HepG2 (cell line): Measurements from ENCODE around the gene GNAS-AS1. TPM values are rescaled to one million over a fixed set of nuclear protein-coding genes. Genes with fewer than 3 reads are reported as not detected.

ENCODE experiments used
- ATAC-seq: fragments of 200-7000 bp; cut with Tn5 transposase; 3 replicates; pipeline ENCODE4 v1.9.1; 2020; ENCODE audit warnings: mild to moderate bottlenecking, moderate library complexity
- BruUV-seq: library from RNA; stranded (reverse); fragments of 400-500 nt; replicated peaks from 2 replicates; lab custom pipeline; 2021; lab: Mats Ljungman, UMichigan
- CTCF ChIA-PET: fragments of 300-600 bp; formaldehyde crosslinking; extraction: SDS; loops from one replicate; lab custom pipeline; 2021; ENCODE audit warnings: low total read pairs, inconsistent platforms, low intra/inter-chr PET ratio; lab: Yijun Ruan, JAX
- POLR2A ChIA-PET: fragments of 350-600 bp; sonication (Branson Sonifier 250); formaldehyde crosslinking; loops from one replicate; lab custom pipeline; 2020; ENCODE audit warnings: antibody characterized with exemption, inconsistent platforms; lab: Yijun Ruan, JAX
- DNase-seq: peaks from one replicate; pipeline ENCODE4 v3.0.0-alpha.2; 2015; ENCODE audit warnings: low spot score
- FAIRE-seq: peaks from 3 replicates; lab custom pipeline; 2011; peaks lifted over from hg19 to GRCh38; lab: Jason Lieb, UNC
- H2AFZ ChIP-seq: one replicate; pipeline ENCODE4 v1.6.1; 2011; ENCODE audit warnings: low read length, inconsistent platforms
- H3K27ac ChIP-seq: fragments of 300-600 bp; 3 replicates; pipeline ENCODE4 v1.8.0; 2011; ENCODE audit warnings: mixed run types, mild to moderate bottlenecking, mixed read lengths, low read length, inconsistent platforms; ENCODE audit not compliant: insufficient read depth; ENCODE audit errors: extremely low read length
- H3K27me3 ChIP-seq, 2 experiments: fragments of 200-600 bp in 1 of 2; 2 replicates in 1 of 2; 3 replicates in 1 of 2; pipeline versions ENCODE4 v1.6.0 to v1.8.0; 2011; ENCODE audit warnings: low read length in 2 of 2, mild to moderate bottlenecking in 2 of 2, moderate library complexity in 2 of 2, inconsistent platforms in 1 of 2; ENCODE audit not compliant: insufficient read depth in 2 of 2, control insufficient read depth in 1 of 2
- H3K36me3 ChIP-seq, 2 experiments: fragments of 200-600 bp in 1 of 2; replicated peaks in 1 of 2; 2 replicates in 1 of 2; 3 replicates in 1 of 2; pipeline versions ENCODE4 v1.5.1 to v1.8.0; 2011; ENCODE audit warnings: low read length in 2 of 2, inconsistent platforms in 1 of 2; ENCODE audit not compliant: insufficient read depth in 2 of 2, control insufficient read depth in 1 of 2
- H3K4me1 ChIP-seq: 2 replicates; pipeline ENCODE4 v1.5.1; 2012; ENCODE audit warnings: low read length, inconsistent platforms; ENCODE audit not compliant: insufficient read depth
- H3K4me2 ChIP-seq: 2 replicates; pipeline ENCODE4 v1.6.0; 2011; ENCODE audit warnings: low read depth, low read length, inconsistent platforms
- H3K4me3 ChIP-seq, 3 experiments: fragments of 200-600 bp in 1 of 3; sonication (generic), shearing (Covaris generic) in 1 of 3; replicated peaks in 1 of 3; 2 replicates each; pipeline ENCODE4 v1.5.1; 2011 to 2016; ENCODE audit warnings: low read length in 3 of 3, inconsistent platforms in 2 of 3, low read depth in 2 of 3, mild to moderate bottlenecking in 2 of 3, control low read depth in 1 of 3, mixed read lengths in 1 of 3; ENCODE audit not compliant: insufficient read depth in 1 of 3
- H3K79me2 ChIP-seq: one replicate; pipeline ENCODE4 v1.6.1; 2011; ENCODE audit warnings: low read length, inconsistent platforms; ENCODE audit not compliant: insufficient read depth
- H3K9ac ChIP-seq: 2 replicates; pipeline ENCODE4 v1.6.0; 2011; ENCODE audit warnings: mild to moderate bottlenecking, low read depth, low read length, inconsistent platforms; ENCODE audit not compliant: insufficient read depth
- H3K9me3 ChIP-seq: 2 replicates; pipeline ENCODE4 v1.5.1; 2012; ENCODE audit warnings: mild to moderate bottlenecking, low read length
- H4K20me1 ChIP-seq: 2 replicates; pipeline ENCODE4 v1.6.0; 2011; ENCODE audit warnings: inconsistent platforms, mild to moderate bottlenecking, low read length, moderate library complexity; ENCODE audit not compliant: insufficient read depth
- FOXK2 ChIP-seq: fragments of 450-650 bp; IDR thresholded peaks from 2 replicates; pipeline ENCODE4 v1.6.1; 2016
- GTF2F1 ChIP-seq: fragments of 150-350 bp; IDR thresholded peaks from 2 replicates; pipeline ENCODE4 v1.6.1; 2014; ENCODE audit warnings: low read length
- HBP1 ChIP-seq: IDR thresholded peaks from 2 replicates; pipeline ENCODE4 v1.6.1; 2016; ENCODE audit warnings: low read depth, control low read depth
- MTA3 ChIP-seq: sonication (generic); formaldehyde crosslinking; IDR thresholded peaks from 2 replicates; pipeline ENCODE4 v1.4.0; 2020; ENCODE audit warnings: missing genetic modification reagents
- SRF ChIP-seq: IDR thresholded peaks from 2 replicates; pipeline ENCODE4 v1.6.1; 2011; ENCODE audit warnings: mild to moderate bottlenecking, low read depth, low read length, moderate library complexity
- TARDBP ChIP-seq: sonication (generic); formaldehyde crosslinking; IDR thresholded peaks from 2 replicates; pipeline ENCODE4 v1.8.0; 2022; ENCODE audit warnings: mild to moderate bottlenecking, missing genetic modification reagents
- ZFYVE20 ChIP-seq: sonication (generic); formaldehyde crosslinking; IDR thresholded peaks from 2 replicates; pipeline ENCODE4 v1.8.0; 2023; ENCODE audit warnings: low read depth, mild to moderate bottlenecking, moderate library complexity, missing genetic modification reagents, borderline replicate concordance
- ZNF225 ChIP-seq: sonication (generic); formaldehyde crosslinking; IDR thresholded peaks from 2 replicates; pipeline ENCODE4 v1.4.0; 2020; ENCODE audit warnings: mild to moderate bottlenecking, missing genetic modification reagents
- ZNF274 ChIP-seq: sonication (generic); formaldehyde crosslinking; IDR thresholded peaks from 2 replicates; pipeline ENCODE4 v1.5.1; 2020; ENCODE audit warnings: mild to moderate bottlenecking, missing genetic modification reagents
- ZNF275 ChIP-seq: sonication (generic); formaldehyde crosslinking; IDR thresholded peaks from 2 replicates; pipeline ENCODE4 v1.8.0; 2022; ENCODE audit warnings: missing genetic modification reagents, mild to moderate bottlenecking, inconsistent platforms, borderline replicate concordance
- WGBS: methylation state at CpG from one replicate; pipeline ENCODE4 v1.1.6; 2017; ENCODE audit warnings: low lambda C conversion rate; 5-methylcytosine and 5-hydroxymethylcytosine counted together
- in situ Hi-C: cut with HindIII; loops from 2 replicates; pipeline ENCODE4 v1.10.0; 2017; ENCODE audit warnings: low pct_unique_long_range_greater_than_20kb; ENCODE audit not compliant: extremely low pct_ligation_motif_present
- intact Hi-C: fragments of 100-400 bp; cut with micrococcal nuclease; formaldehyde crosslinking; loops from one replicate; pipeline ENCODE4 v1.10.0; 2022; ENCODE audit not compliant: unreplicated experiment
- polyA plus RNA-seq, 8 experiments: library from polyadenylated mRNA; depleted of rRNA in 3 of 8; stranded (reverse) in 7 of 8; unstranded in 1 of 8; fragments of >200 nt; fragmentation: Illumina TruSeq in 4 of 8; extraction: Trizol in 4 of 8; gene quantifications; 2 replicates each; pipeline versions ENCODE4 v1.2.1 to v1.2.3, GENCODE V29; 2011 to 2016; ENCODE audit warnings: low read depth in 4 of 8, missing spikeins in 1 of 8, mixed read lengths in 1 of 8; ENCODE audit not compliant: insufficient read depth in 1 of 8
- total RNA-seq, 5 experiments: library from RNA; depleted of rRNA; stranded (reverse); fragments of >200 nt; fragmentation: Illumina TruSeq; extraction: Trizol; gene quantifications; 2 replicates each; pipeline ENCODE4 v1.2.3, GENCODE V29; 2016; ENCODE audit warnings: low read depth in 1 of 5

GNAS-AS1 gene
- total and polyA plus RNA-seq, 2 of the 13 experiments (the other 11 are each of a cell fraction or from before 2014, with no cell fraction given) = not detected

- Histone ChIP-seq H3K36me3 (no peaks in the 10 kb centered on the region), H3K9ac (no peak overlapping the region), H3K27me3 (peaks cover 0 to 22% of the 10 kb centered on the region in 2 experiments; a peak in 4 of 5 replicates), H3K9me3 (no peaks in the 10 kb centered on the region), H3K4me1 (no peaks in the 10 kb centered on the region), H3K4me3 (no peak overlapping the region), H2AFZ (no peak overlapping the region), H3K27ac (no peak overlapping the region), H3K4me2 (no peak overlapping the region), H4K20me1 (no peaks in the 10 kb centered on the region), H3K79me2 (no peaks in the 10 kb centered on the region)
- no peak for TF ChIP-seq ZNF275 (CRISPR knock-in tag)
- 0 out of 2 replicates have a peak, but pooled peaks have one; percentile 15 for TF ChIP-seq ZNF274 (CRISPR knock-in tag)
- DNase-seq (no peak), FAIRE-seq (no peak), ATAC-seq (no peak; the same call in 2 of the 3 replicates)
- POLR2A ChIA-PET = no interaction called here
- intact Hi-C loops = no loop called here
- CTCF ChIA-PET = no interaction called here
- BruUV-seq = no TSS peak
- WGBS = 62% methylated on average over 72 of the region's 75 CpGs
- in situ Hi-C loops = no loop called here
Measured at GRCh38 chr20:58854638-58855471, 4.2 kb upstream of the GNAS-AS1 start.

- no peak overlapping the region for H3K9ac ChIP-seq
- in situ Hi-C loops (no loop called here), intact Hi-C loops (no loop called here)
- FAIRE-seq = no peak
- H3K27ac ChIP-seq = no peak overlapping the region
- H3K36me3 ChIP-seq = no peaks in the 10 kb centered on the region
- H2AFZ ChIP-seq = no peak overlapping the region
- no TSS peak for BruUV-seq
- 65% methylated on average over 54 of the region's 63 CpGs for WGBS
- peaks cover 0 to 22% of the 10 kb centered on the region in 2 experiments; a peak in 4 of 5 replicates for H3K27me3 ChIP-seq
- no peaks in the 10 kb centered on the region for H3K79me2 ChIP-seq
- H3K9me3 ChIP-seq = no peaks in the 10 kb centered on the region
- H4K20me1 ChIP-seq = no peaks in the 10 kb centered on the region
- CTCF ChIA-PET = no interaction called here
- DNase-seq = no peak
- POLR2A ChIA-PET = no interaction called here
- H3K4me2 ChIP-seq = no peak overlapping the region
- no peak for ATAC-seq
- H3K4me1 ChIP-seq = no peaks in the 10 kb centered on the region
- no peak overlapping the region for H3K4me3 ChIP-seq
- TF ChIP-seq FOXK2 = no peak
- no peak for TF ChIP-seq GTF2F1
- TF ChIP-seq HBP1 (CRISPR knock-in tag) = no peak
- no peak for TF ChIP-seq ZNF225 (CRISPR knock-in tag)
- no peak for TF ChIP-seq ZFYVE20 (CRISPR knock-in tag)
- TF ChIP-seq MTA3 = no peak
- TF ChIP-seq TARDBP (CRISPR knock-in tag) = no peak
- no peak for TF ChIP-seq SRF
Measured at GRCh38 chr20:58853976-58854637, 3.4 kb upstream of the GNAS-AS1 start.
